H1 (cell line): ENCODE results near the gene ZNF496. TPM values are rescaled to one million over a fixed set of nuclear protein-coding genes. Genes with fewer than 3 reads are reported as not detected.

Experiments used
- CTCF ChIA-PET: fragments of 300-600 bp; sonication (Branson Sonifier 250); formaldehyde crosslinking; loops from one replicate; lab custom pipeline; 2021; ENCODE audit not compliant: partially characterized antibody; lab: Charles Lee
- POLR2A ChIA-PET: fragments of 300-600 bp; sonication (Branson Sonifier 250); formaldehyde crosslinking; loops from one replicate; lab custom pipeline; 2021; ENCODE audit warnings: inconsistent platforms; ENCODE audit not compliant: partially characterized antibody; lab: Charles Lee
- DNase-seq, 2 experiments: peaks; one replicate each; pipeline versions ENCODE4 v3.0.0 to v3.0.0-alpha.2; 2010 to 2022; ENCODE audit warnings: low spot score in 2 of 2, low read depth in 1 of 2, mixed read lengths in 1 of 2
- FAIRE-seq: peaks from 2 replicates; lab custom pipeline; 2011; peaks lifted over from hg19 to GRCh38; lab: Jason Lieb, UNC
- H2AFZ ChIP-seq: 2 replicates; pipeline ENCODE4 v1.8.1; 2012; ENCODE audit warnings: low read length, inconsistent platforms
- H2AK5ac ChIP-seq: 2 replicates; pipeline ENCODE4 v1.6.1; 2013; ENCODE audit warnings: low read depth, low read length
- H2BK120ac ChIP-seq: replicated peaks from 2 replicates; pipeline ENCODE3; 2013; ENCODE audit warnings: low read depth, low read length, inconsistent platforms
- H2BK12ac ChIP-seq: 2 replicates; pipeline ENCODE4 v1.6.1; 2013; ENCODE audit warnings: low read depth, low read length
- H2BK15ac ChIP-seq: 2 replicates; pipeline ENCODE4 v1.6.1; 2013; ENCODE audit warnings: low read length
- H2BK20ac ChIP-seq: 2 replicates; pipeline ENCODE4 v1.6.1; 2013; ENCODE audit warnings: low read length
- H2BK5ac ChIP-seq: 2 replicates; pipeline ENCODE4 v1.6.1; 2013; ENCODE audit warnings: low read depth, low read length
- H3K14ac ChIP-seq: 2 replicates; pipeline ENCODE4 v1.6.1; 2013; ENCODE audit warnings: inconsistent platforms; ENCODE audit not compliant: insufficient read length
- H3K18ac ChIP-seq: 2 replicates; pipeline ENCODE4 v1.6.1; 2013; ENCODE audit warnings: low read length; ENCODE audit errors: extremely low read depth
- H3K23ac ChIP-seq: 2 replicates; pipeline ENCODE4 v1.6.1; 2013; ENCODE audit warnings: inconsistent platforms; ENCODE audit not compliant: insufficient read length
- H3K23me2 ChIP-seq: 2 replicates; pipeline ENCODE4 v1.6.1; 2013; ENCODE audit warnings: low read depth, low read length
- H3K27ac ChIP-seq: 2 replicates; pipeline ENCODE4 v1.6.1; 2011; ENCODE audit warnings: low read depth, low read length, inconsistent platforms
- H3K27me3 ChIP-seq, 4 experiments: replicated peaks in 1 of 4; 1 replicate in 1 of 4; 2 replicates in 3 of 4; pipeline versions ENCODE4 v1.6.1 to v1.8.1; 2011 to 2013; ENCODE audit warnings: low read length in 3 of 4, mild to moderate bottlenecking in 3 of 4, inconsistent platforms in 2 of 4, mixed read lengths in 2 of 4, moderate library complexity in 1 of 4; ENCODE audit not compliant: control insufficient read depth in 3 of 4, insufficient read depth in 3 of 4; ENCODE audit errors: extremely low read depth in 1 of 4
- H3K36me3 ChIP-seq, 4 experiments: 2 replicates each; pipeline versions ENCODE4 v1.6.1 to v1.8.1; 2011 to 2013; ENCODE audit warnings: mild to moderate bottlenecking in 4 of 4, low read length in 3 of 4, moderate library complexity in 2 of 4, control low read depth in 1 of 4, inconsistent platforms in 1 of 4; ENCODE audit not compliant: insufficient read depth in 4 of 4, control insufficient read depth in 2 of 4
- H3K4ac ChIP-seq: replicated peaks from 2 replicates; pipeline ENCODE3; 2013; ENCODE audit warnings: low read length, low read depth, mixed read lengths, inconsistent platforms; ENCODE audit not compliant: insufficient read length
- H3K4me1 ChIP-seq, 4 experiments: replicated peaks in 1 of 4; 1 replicate in 1 of 4; 2 replicates in 3 of 4; pipeline versions ENCODE4 v1.6.1 to v1.8.1; 2011 to 2013; ENCODE audit warnings: low read length in 3 of 4, inconsistent platforms in 2 of 4, mixed read lengths in 1 of 4; ENCODE audit not compliant: insufficient read depth in 4 of 4, control insufficient read depth in 3 of 4
- H3K4me2 ChIP-seq, 2 experiments: 2 replicates each; pipeline versions ENCODE4 v1.6.1 to v1.8.1; 2011 to 2013; ENCODE audit warnings: low read depth in 2 of 2, low read length in 2 of 2, control low read depth in 1 of 2, inconsistent platforms in 1 of 2, mild to moderate bottlenecking in 1 of 2; ENCODE audit not compliant: insufficient read depth in 1 of 2
- H3K4me3 ChIP-seq, 4 experiments: fragments of 200-600, 300-600 bp in 1 of 4; sonication (generic), shearing (Covaris generic), sonication (Bioruptor Twin) in 1 of 4; 2 replicates each; pipeline versions ENCODE4 v1.5.1 to v1.8.1; 2011 to 2016; ENCODE audit warnings: low read length in 4 of 4, low read depth in 3 of 4, control low read depth in 2 of 4, inconsistent platforms in 2 of 4, mild to moderate bottlenecking in 2 of 4, mixed read lengths in 1 of 4, moderate library complexity in 1 of 4; ENCODE audit not compliant: insufficient read depth in 2 of 4; ENCODE audit errors: extremely low read depth in 1 of 4
- H3K56ac ChIP-seq: replicated peaks from 2 replicates; pipeline ENCODE3; 2013; ENCODE audit warnings: low read depth, mild to moderate bottlenecking, mixed read lengths, low read length, inconsistent platforms; ENCODE audit not compliant: insufficient read length
- H3K79me1 ChIP-seq: 2 replicates; pipeline ENCODE4 v1.6.1; 2013; ENCODE audit warnings: low read depth, low read length, control low read depth
- H3K79me2 ChIP-seq, 2 experiments: 2 replicates each; pipeline versions ENCODE4 v1.6.1 to v1.8.1; 2012 to 2013; ENCODE audit warnings: low read length in 2 of 2, mild to moderate bottlenecking in 2 of 2, inconsistent platforms in 1 of 2; ENCODE audit not compliant: insufficient read depth in 2 of 2, control insufficient read depth in 1 of 2
- H3K9ac ChIP-seq, 4 experiments: replicated peaks in 1 of 4; 1 replicate in 1 of 4; 2 replicates in 3 of 4; pipeline versions ENCODE4 v1.6.1 to v1.8.1; 2011 to 2013; ENCODE audit warnings: low read depth in 3 of 4, low read length in 3 of 4, control low read depth in 2 of 4, mild to moderate bottlenecking in 2 of 4, moderate library complexity in 2 of 4, inconsistent platforms in 1 of 4; ENCODE audit errors: extremely low read depth in 1 of 4
- H3K9me3 ChIP-seq, 2 experiments: 2 replicates each; pipeline versions ENCODE4 v1.6.1 to v1.8.1; 2012 to 2013; ENCODE audit warnings: mild to moderate bottlenecking in 2 of 2, moderate library complexity in 2 of 2, control low read depth in 1 of 2, inconsistent platforms in 1 of 2, low read depth in 1 of 2, low read length in 1 of 2, mixed read lengths in 1 of 2; ENCODE audit not compliant: insufficient read depth in 2 of 2
- H4K20me1 ChIP-seq, 2 experiments: replicated peaks in 1 of 2; 2 replicates each; pipeline versions ENCODE3 to v1.8.1; 2011 to 2013; ENCODE audit warnings: inconsistent platforms in 2 of 2, low read length in 2 of 2, mild to moderate bottlenecking in 1 of 2; ENCODE audit not compliant: insufficient read depth in 2 of 2, control insufficient read depth in 1 of 2
- H4K5ac ChIP-seq: 2 replicates; pipeline ENCODE4 v1.6.1; 2013; ENCODE audit warnings: low read length, low read depth, mixed read lengths, inconsistent platforms; ENCODE audit not compliant: insufficient read length
- H4K8ac ChIP-seq: 2 replicates; pipeline ENCODE4 v1.8.0; 2013; ENCODE audit warnings: mild to moderate bottlenecking, moderate library complexity, low read length, inconsistent platforms; ENCODE audit not compliant: insufficient read depth; ENCODE audit errors: extremely low read depth
- H4K91ac ChIP-seq: replicated peaks from 2 replicates; pipeline ENCODE3; 2013; ENCODE audit warnings: low read length, mixed read lengths, inconsistent platforms; ENCODE audit not compliant: insufficient read length
- CEBPB ChIP-seq: IDR thresholded peaks from 2 replicates; pipeline ENCODE4 v1.6.1; 2012; ENCODE audit warnings: low read depth, low read length
- CREB1 ChIP-seq: IDR thresholded peaks from 2 replicates; pipeline ENCODE4 v1.6.1; 2012; ENCODE audit warnings: inconsistent platforms
- CTBP2 ChIP-seq: IDR thresholded peaks from 2 replicates; pipeline ENCODE4 v1.7.0; 2011; ENCODE audit warnings: borderline replicate concordance, mild to moderate bottlenecking, moderate library complexity, mixed read lengths, low read length; ENCODE audit not compliant: insufficient read depth, insufficient read length
- CTCF ChIP-seq, 3 experiments: IDR thresholded peaks; 1 replicate in 2 of 3; 2 replicates in 1 of 3; pipeline versions ENCODE4 v1.5.1 to v1.6.1; 2011; ENCODE audit warnings: low read length in 3 of 3, mild to moderate bottlenecking in 3 of 3, inconsistent platforms in 2 of 3, low read depth in 1 of 3, moderate library complexity in 1 of 3; ENCODE audit not compliant: insufficient read depth in 1 of 3; ENCODE audit errors: control extremely low read depth in 1 of 3
- MAFK ChIP-seq: IDR thresholded peaks from 2 replicates; pipeline ENCODE4 v1.6.1; 2012; ENCODE audit warnings: low read depth, mild to moderate bottlenecking, improper control_type of control experiment, low read length
- NANOG ChIP-seq: IDR thresholded peaks from 2 replicates; pipeline ENCODE4 v1.6.1; 2011; ENCODE audit warnings: low read length, low read depth, mild to moderate bottlenecking, inconsistent platforms; ENCODE audit not compliant: insufficient read depth, poor library complexity, severe bottlenecking
- POLR2A ChIP-seq, 2 experiments: IDR thresholded peaks; 1 replicate in 1 of 2; 2 replicates in 1 of 2; pipeline ENCODE4 v1.6.1; 2011; ENCODE audit warnings: low read depth in 2 of 2, low read length in 2 of 2, mild to moderate bottlenecking in 2 of 2; ENCODE audit errors: control extremely low read depth in 1 of 2
- SIN3A ChIP-seq, 2 experiments: IDR thresholded peaks in 1 of 2; conservative IDR thresholded peaks in 1 of 2; 2 replicates each; pipeline ENCODE4 v1.6.1; 2011 to 2012; ENCODE audit warnings: low read length in 2 of 2, improper control_type of control experiment in 1 of 2, low read depth in 1 of 2, mild to moderate bottlenecking in 1 of 2
- TCF12 ChIP-seq: IDR thresholded peaks from 2 replicates; pipeline ENCODE4 v1.6.1; 2011; ENCODE audit warnings: low read depth, mild to moderate bottlenecking, low read length
- WGBS, 2 experiments: shearing (Covaris generic) in 1 of 2; methylation state at CpG; one replicate each; pipeline versions ENCODE4 v1.1.6 to v1.1.7; 2013 to 2015; ENCODE audit warnings: low lambda C conversion rate in 2 of 2, mixed read lengths in 2 of 2, inconsistent platforms in 1 of 2, low coverage in 1 of 2, missing lambda C conversion rate in 1 of 2; ENCODE audit not compliant: insufficient replicate concordance in 2 of 2, insufficient coverage in 1 of 2, insufficient read length in 1 of 2; ENCODE audit errors: extremely low coverage in 1 of 2, missing lambda C conversion rate in 1 of 2; 5-methylcytosine and 5-hydroxymethylcytosine counted together
- polyA plus RNA-seq, 7 experiments: library from polyadenylated mRNA; depleted of rRNA in 3 of 7; stranded (reverse) in 5 of 7; unstranded in 2 of 7; fragments of >200 nt in 5 of 7; fragments of 200-250 nt in 2 of 7; gene quantifications; 1 replicate in 5 of 7; 2 replicates in 1 of 7; 4 replicates in 1 of 7; pipeline versions ENCODE4 v1.2.1 to v1.2.3, GENCODE V29; 2011 to 2013; ENCODE audit warnings: missing spikeins in 2 of 7, mixed read lengths in 2 of 7
- total RNA-seq: library from RNA; stranded (reverse); fragmentation: NEBNext Ultra II Directional; extraction: Animal tissue kit (Norgen Biotek cat#: 25700); gene quantifications from 2 replicates; pipeline ENCODE4 v1.2.1, GENCODE V29; 2021

ZNF496 gene
- total and polyA plus RNA-seq, 2 of the 8 experiments (the other 6 are each of a cell fraction or from before 2014, with no cell fraction given): 27.9 to 71.4 TPM

DNA sequence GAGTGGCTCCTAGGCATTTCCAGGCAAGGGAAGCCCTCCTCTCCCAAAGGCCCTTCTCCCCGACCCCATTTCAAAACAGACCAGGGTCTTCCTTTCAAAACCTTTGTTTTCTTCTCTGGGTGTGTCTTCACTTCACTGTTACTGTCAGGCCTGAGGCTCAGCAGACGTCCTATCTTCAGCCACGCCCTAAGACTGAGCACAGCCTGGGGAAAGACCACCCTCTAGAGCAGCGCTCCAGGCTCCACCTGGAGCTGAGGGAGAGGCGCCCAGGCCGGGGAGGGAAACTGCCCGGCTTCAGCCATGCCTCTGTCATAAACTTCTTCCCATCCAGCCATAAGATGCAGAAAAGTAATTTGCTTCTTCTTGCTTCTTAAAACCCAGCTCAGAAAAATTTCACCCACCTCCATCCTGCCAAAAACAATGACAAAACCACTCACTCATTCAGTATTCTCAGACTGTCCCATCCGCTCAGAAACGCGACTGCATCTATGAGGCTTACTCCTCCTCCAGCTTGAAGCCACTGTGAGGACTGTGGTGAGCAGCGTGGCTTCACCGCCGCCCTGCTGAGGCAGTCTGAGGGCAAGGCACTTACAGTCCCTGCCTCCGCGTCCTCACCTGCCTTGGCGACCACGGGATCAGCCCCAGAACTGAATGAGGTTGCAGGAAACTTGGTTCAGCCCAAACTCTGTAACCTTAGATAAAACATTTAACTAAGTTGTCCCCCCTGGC, 39.7 kb downstream of the ZNF496 start:
- Histone ChIP-seq H4K8ac (no peak overlapping the region), H3K27ac (no peak overlapping the region), H2BK15ac (peak overlapping the region; percentile 31; the same call in 1 of the 2 replicates), H4K91ac (peak overlapping the region; percentile 79), H4K20me1 (no peaks in the 10 kb centered on the region), H3K4me2 (no peak overlapping the region; a peak in 1 of 4 replicates), H3K23me2 (peaks cover 2% of the 10 kb centered on the region; the same call in 1 of the 2 replicates), H3K56ac (no peak overlapping the region), H2AK5ac (peak overlapping the region; percentile 40; the same call in 1 of the 2 replicates), H4K5ac (no peak overlapping the region), H3K27me3 (no peaks in the 10 kb centered on the region), H2BK20ac (peak overlapping the region; percentile 10; the same call in 1 of the 2 replicates), H3K79me2 (no peaks in the 10 kb centered on the region), H2BK120ac (peak overlapping the region; percentile 26), H3K9ac (no peak overlapping the region), H3K14ac (no peak overlapping the region), H3K79me1 (peaks cover 2% of the 10 kb centered on the region; the same call in 1 of the 2 replicates), H2BK12ac (peak overlapping the region; percentile 98; the same call in 1 of the 2 replicates), H3K18ac (peak overlapping the region; percentile 71), H3K36me3 (no peaks in the 10 kb centered on the region), H3K23ac (no peak overlapping the region), H2BK5ac (peak overlapping the region; percentile 71; the same call in 1 of the 2 replicates), H3K4ac (peak overlapping the region; percentile 21), H2AFZ (no peak overlapping the region), H3K4me3 (no peak overlapping the region), H3K4me1 (peaks cover 18 to 36% (median 27%) of the 10 kb centered on the region in 4 experiments), H3K9me3 (no peaks in the 10 kb centered on the region)
- POLR2A ChIA-PET: interaction anchor here (0.6 to 1.4 kb wide), 6 partner anchors 8 to 36 kb away, joined by 3 to 4 read pairs (median 3); no protein-coding TSS in a partner anchor
- 85% methylated on average over 17 of the region's 17 CpGs; no CpG with 5 or more reads in 1 of the 2 experiments for WGBS, 2 experiments
- DNase-seq (no peak), FAIRE-seq (no peak)
- CTCF ChIA-PET: interaction anchor here (1.2 to 1.4 kb wide), 2 partner anchors 9 to 98 kb away, joined by 3 to 4 read pairs; no protein-coding TSS in a partner anchor
- TF ChIP-seq CTBP2: no peak
- TF ChIP-seq NANOG: no peak
- TF ChIP-seq CEBPB: no peak
- TF ChIP-seq TCF12: no peak
- TF ChIP-seq MAFK: no peak
- no peak for TF ChIP-seq CTCF (IDR thresholded peaks at IDR 0.05; ENCODE audit: control extremely low read depth in 1 of 3, insufficient read depth in 1 of 3, low read depth in 1 of 3, low read length in 3 of 3)
- TF ChIP-seq POLR2A (IDR thresholded peaks at IDR 0.05; ENCODE audit: control extremely low read depth in 1 of 2, low read depth in 2 of 2, low read length in 2 of 2): no peak
- no peak for TF ChIP-seq SIN3A (conservative IDR thresholded peaks at IDR 0.05 in 1 of 2, IDR thresholded peaks at IDR 0.05 in 1 of 2; ENCODE audit: low read depth in 1 of 2, low read length in 2 of 2)
- no peak for TF ChIP-seq CREB1
